Measurements from ENCODE around the gene CELF1.
A peak's percentile ranks its signal among the peaks of the same experiment; 100 is the strongest.

CELF1 gene

DNA sequence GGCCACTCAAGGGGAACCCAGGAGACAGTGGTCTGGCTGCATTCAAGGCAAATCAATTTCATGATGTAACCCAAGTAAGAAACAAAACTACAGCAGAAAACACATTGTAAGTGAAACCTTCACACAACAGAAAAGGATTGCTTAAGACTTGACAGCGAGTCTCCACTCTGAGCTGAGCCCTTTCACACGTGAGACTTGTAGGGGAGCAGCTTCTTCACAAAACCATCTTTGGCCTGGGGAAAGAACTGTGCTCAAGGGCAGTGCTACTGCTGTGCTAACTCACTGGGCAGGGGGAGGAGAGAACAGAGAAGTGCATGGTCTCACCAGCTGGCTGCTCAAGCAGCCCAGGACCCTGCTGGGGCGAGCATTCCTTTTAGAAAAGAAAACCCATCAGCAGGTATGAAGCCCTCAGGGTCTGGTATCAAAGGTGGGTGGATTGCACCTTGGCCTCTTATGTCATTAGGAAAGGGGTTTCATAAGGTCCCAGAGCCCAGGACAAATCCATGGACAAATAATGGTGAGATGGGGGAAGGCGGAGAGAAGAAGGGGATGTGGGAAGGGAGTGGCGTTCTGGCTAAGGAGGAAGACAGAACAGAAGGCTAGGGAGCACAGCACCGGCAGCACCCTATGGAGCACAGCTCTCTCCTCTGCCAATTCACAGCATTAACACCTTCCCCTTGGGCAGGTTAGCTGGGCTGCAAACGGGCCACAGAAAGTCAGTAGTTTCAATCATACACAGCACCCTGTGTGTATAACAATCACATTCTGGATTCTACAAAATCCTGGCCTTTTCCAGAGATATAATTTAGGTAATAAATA lies 83.4 kb downstream of the CELF1 start:
- Histone ChIP-seq H3K4me1 (peaks cover 4% of the 10 kb centered on the region), H3K36me3 (ENCODE audit: control insufficient read depth, insufficient read depth, low read length) (no peaks in the 10 kb centered on the region), H3K27ac (no peak overlapping the region), H3K4me3 (ENCODE audit: low read depth, low read length) (no peak overlapping the region), H3K27me3 (ENCODE audit: control insufficient read depth, insufficient read depth, low read length) (no peaks in the 10 kb centered on the region), H3K9me3 (ENCODE audit: control insufficient read depth, low read length) (no peaks in the 10 kb centered on the region), H2AFZ (no peak overlapping the region), H3K9ac (no peak overlapping the region), H3K4me2 (ENCODE audit: low read length) (no peak overlapping the region), H3K79me2 (peaks cover 6% of the 10 kb centered on the region)
- TF ChIP-seq, protein P1, sequence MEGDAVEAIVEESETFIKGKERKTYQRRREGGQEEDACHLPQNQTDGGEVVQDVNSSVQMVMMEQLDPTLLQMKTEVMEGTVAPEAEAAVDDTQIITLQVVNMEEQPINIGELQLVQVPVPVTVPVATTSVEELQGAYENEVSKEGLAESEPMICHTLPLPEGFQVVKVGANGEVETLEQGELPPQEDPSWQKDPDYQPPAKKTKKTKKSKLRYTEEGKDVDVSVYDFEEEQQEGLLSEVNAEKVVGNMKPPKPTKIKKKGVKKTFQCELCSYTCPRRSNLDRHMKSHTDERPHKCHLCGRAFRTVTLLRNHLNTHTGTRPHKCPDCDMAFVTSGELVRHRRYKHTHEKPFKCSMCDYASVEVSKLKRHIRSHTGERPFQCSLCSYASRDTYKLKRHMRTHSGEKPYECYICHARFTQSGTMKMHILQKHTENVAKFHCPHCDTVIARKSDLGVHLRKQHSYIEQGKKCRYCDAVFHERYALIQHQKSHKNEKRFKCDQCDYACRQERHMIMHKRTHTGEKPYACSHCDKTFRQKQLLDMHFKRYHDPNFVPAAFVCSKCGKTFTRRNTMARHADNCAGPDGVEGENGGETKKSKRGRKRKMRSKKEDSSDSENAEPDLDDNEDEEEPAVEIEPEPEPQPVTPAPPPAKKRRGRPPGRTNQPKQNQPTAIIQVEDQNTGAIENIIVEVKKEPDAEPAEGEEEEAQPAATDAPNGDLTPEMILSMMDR (IDR thresholded peaks at IDR 0.05) = no peak

DNA sequence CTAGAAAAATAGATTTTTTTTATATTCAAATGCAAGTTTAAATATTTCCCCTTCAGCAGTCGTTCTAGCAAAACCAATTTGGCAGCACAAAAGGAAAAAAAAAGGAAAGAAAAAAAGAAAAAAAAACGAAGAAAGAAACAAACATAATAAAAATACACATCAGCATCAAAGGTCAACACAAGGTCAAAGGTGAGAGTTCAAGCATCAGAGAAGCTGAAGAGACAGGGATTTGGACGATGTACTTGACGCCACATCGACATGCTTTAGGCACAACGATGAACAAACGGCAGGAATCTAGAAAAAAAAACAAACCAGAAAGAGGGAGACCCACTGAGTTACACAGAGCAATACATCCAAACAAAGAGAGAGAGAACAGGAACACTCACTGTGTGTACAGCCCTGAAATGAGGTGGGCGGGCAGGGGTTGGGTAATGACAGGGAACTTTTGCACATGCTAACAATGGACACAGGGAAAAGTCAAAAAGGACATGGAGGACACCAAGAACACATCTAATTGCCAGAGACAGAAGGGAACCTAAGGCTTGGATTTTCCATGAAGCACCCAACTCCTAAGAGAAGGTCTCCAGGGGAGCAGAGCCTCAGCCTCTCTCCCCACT lies 84.2 kb downstream of the CELF1 start:
- H3K9ac ChIP-seq = peak overlapping the region; percentile 11
- TF ChIP-seq, protein P1 (IDR thresholded peaks at IDR 0.05) = no peak
- no peak overlapping the region for H2AFZ ChIP-seq
- H3K4me1 ChIP-seq = peaks cover 4% of the 10 kb centered on the region
- no peak overlapping the region for H3K4me3 ChIP-seq (ENCODE audit: low read depth, low read length)
- H3K4me2 ChIP-seq (ENCODE audit: low read length) = no peak overlapping the region
- H3K27me3 ChIP-seq (ENCODE audit: control insufficient read depth, insufficient read depth, low read length) = no peaks in the 10 kb centered on the region
- H3K27ac ChIP-seq = no peak overlapping the region
- H3K79me2 ChIP-seq = peaks cover 6% of the 10 kb centered on the region
- H3K9me3 ChIP-seq (ENCODE audit: control insufficient read depth, low read length) = no peaks in the 10 kb centered on the region
- H3K36me3 ChIP-seq (ENCODE audit: control insufficient read depth, insufficient read depth, low read length) = no peaks in the 10 kb centered on the region

DNA sequence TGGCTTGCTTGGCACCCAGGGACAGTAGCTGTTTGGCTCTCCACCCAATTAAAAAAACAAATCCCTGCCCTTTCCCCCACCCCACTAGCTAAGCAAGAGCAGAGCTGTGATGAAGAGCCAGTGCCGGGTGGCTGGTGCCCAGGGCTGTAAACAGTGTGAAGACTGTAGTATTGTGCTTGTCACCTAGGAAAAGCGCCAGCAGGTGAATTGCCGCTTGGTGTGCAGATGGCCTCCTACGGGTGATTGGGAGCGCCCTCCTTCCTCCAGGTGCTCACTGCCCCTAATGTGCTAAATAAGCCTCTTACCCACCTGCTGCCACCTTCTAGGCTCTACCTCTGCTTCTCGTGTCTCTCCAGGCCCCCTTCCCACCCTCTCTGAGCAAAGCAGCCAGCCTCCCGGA lies 85.6 kb downstream of the CELF1 start:
- H3K4me2 ChIP-seq (ENCODE audit: low read length) = no peak overlapping the region
- peaks cover 4% of the 10 kb centered on the region for H3K4me1 ChIP-seq
- no peak overlapping the region for H2AFZ ChIP-seq
- no peaks in the 10 kb centered on the region for H3K9me3 ChIP-seq (ENCODE audit: control insufficient read depth, low read length)
- H3K9ac ChIP-seq = no peak overlapping the region
- H3K4me3 ChIP-seq (ENCODE audit: low read depth, low read length) = no peak overlapping the region
- TF ChIP-seq, protein P1 (IDR thresholded peaks at IDR 0.05) = no peak
- H3K79me2 ChIP-seq = peaks cover 4% of the 10 kb centered on the region
- no peaks in the 10 kb centered on the region for H3K36me3 ChIP-seq (ENCODE audit: control insufficient read depth, insufficient read depth, low read length)
- H3K27me3 ChIP-seq (ENCODE audit: control insufficient read depth, insufficient read depth, low read length) = no peaks in the 10 kb centered on the region
- peak overlapping the region; percentile 42 for H3K27ac ChIP-seq

DNA sequence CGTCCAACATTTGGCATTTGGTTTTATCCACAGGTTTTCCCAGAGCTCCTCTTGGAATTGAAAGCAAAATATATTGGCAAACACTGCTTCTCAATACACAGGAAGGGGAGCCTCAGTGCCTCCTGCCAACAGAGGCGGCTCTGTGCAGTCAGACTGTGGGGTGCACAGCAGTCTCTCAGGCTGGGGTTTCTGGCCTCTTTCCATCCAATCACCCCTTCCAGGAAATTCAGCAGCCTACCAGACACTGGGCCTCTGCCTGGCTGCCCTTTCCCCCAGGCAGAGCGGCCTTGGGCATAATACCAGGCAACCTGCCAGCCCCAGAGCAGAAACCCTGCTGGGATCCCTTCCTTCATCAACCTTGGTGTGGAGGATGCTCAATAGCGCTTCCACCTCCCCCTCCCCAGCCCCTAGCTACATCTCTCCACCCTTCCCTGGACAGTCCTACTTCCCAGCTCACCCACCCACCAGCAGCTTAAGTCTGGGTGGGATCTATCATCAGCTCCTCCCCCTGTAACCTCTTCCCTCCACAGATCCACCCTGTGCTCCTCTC lies 86.2 kb downstream of the CELF1 start:
- Histone ChIP-seq H2AFZ (no peak overlapping the region), H3K4me2 (ENCODE audit: low read length) (no peak overlapping the region), H3K4me3 (ENCODE audit: low read depth, low read length) (no peak overlapping the region), H3K9ac (no peak overlapping the region), H3K27ac (peak overlapping the region; percentile 42), H3K79me2 (peaks cover 4% of the 10 kb centered on the region), H3K9me3 (ENCODE audit: control insufficient read depth, low read length) (no peaks in the 10 kb centered on the region), H3K4me1 (peaks cover 4% of the 10 kb centered on the region), H3K36me3 (ENCODE audit: control insufficient read depth, insufficient read depth, low read length) (no peaks in the 10 kb centered on the region), H3K27me3 (ENCODE audit: control insufficient read depth, insufficient read depth, low read length) (no peaks in the 10 kb centered on the region)
- TF ChIP-seq, protein P1 (IDR thresholded peaks at IDR 0.05) = no peak

All from parathyroid adenoma (tissue), 2 donors.